Thoracic aorta (tissue), 2 donors: ENCODE results near the gene SPOCK1. TPM values are rescaled to one million over a fixed set of nuclear protein-coding genes. Genes with fewer than 3 reads are reported as not detected.

ENCODE experiments used
- ATAC-seq: fragments of 150-250 bp; one replicate; pipeline ENCODE4 v1.8.0; 2017; ENCODE audit warnings: low read depth; ENCODE audit not compliant: insufficient number of reproducible peaks, low FRiP score
- DNase-seq: peaks from one replicate; pipeline ENCODE4 v3.0.0-alpha.2; 2020; ENCODE audit warnings: low spot score
- H3K27ac ChIP-seq, 2 donors: fragments of 200-600 bp; sonication (generic); 1 replicate in 1 of 2; 2 replicates in 1 of 2; pipeline ENCODE4 v1.5.1; 2016; ENCODE audit warnings: mild to moderate bottlenecking in 2 of 2, moderate library complexity in 2 of 2
- H3K27me3 ChIP-seq: fragments of 200-600 bp; sonication (generic); replicated peaks from 2 replicates; pipeline ENCODE4 v1.6.0; 2016; ENCODE audit warnings: mild to moderate bottlenecking; ENCODE audit not compliant: insufficient read depth
- H3K36me3 ChIP-seq: fragments of 200-600 bp; sonication (generic); one replicate; pipeline ENCODE4 v1.5.1; 2016
- H3K4me1 ChIP-seq, 2 donors: fragments of 200-600 bp; sonication (generic); 1 replicate in 1 of 2; 2 replicates in 1 of 2; pipeline versions ENCODE4 v1.5.1 to v1.6.0; 2016; ENCODE audit warnings: low read depth in 2 of 2, mild to moderate bottlenecking in 1 of 2; ENCODE audit not compliant: control insufficient read depth in 1 of 2
- H3K4me3 ChIP-seq: fragments of 200-600 bp; sonication (generic); 2 replicates; pipeline ENCODE4 v1.5.1; 2016; ENCODE audit warnings: mild to moderate bottlenecking
- H3K9me3 ChIP-seq: fragments of 200-600 bp; sonication (generic); 2 replicates; pipeline ENCODE4 v1.5.1; 2016
- total RNA-seq, 2 donors: library from RNA; depleted of rRNA; stranded (reverse); fragments of >200 nt; gene quantifications; one replicate each; pipeline versions ENCODE4 v1.1.0 to v1.2.3, GENCODE V29; 2016
- TF ChIP-seq, protein P1 (sequence below): fragments of 200-600 bp; sonication (generic); IDR thresholded peaks from one replicate; pipeline ENCODE4 v1.5.1; 2019; ENCODE audit warnings: antibody characterized with exemption

The SPOCK1 gene
- total RNA-seq, 2 donors from 2014 or later = 25.2 to 43.2 TPM

DNA sequence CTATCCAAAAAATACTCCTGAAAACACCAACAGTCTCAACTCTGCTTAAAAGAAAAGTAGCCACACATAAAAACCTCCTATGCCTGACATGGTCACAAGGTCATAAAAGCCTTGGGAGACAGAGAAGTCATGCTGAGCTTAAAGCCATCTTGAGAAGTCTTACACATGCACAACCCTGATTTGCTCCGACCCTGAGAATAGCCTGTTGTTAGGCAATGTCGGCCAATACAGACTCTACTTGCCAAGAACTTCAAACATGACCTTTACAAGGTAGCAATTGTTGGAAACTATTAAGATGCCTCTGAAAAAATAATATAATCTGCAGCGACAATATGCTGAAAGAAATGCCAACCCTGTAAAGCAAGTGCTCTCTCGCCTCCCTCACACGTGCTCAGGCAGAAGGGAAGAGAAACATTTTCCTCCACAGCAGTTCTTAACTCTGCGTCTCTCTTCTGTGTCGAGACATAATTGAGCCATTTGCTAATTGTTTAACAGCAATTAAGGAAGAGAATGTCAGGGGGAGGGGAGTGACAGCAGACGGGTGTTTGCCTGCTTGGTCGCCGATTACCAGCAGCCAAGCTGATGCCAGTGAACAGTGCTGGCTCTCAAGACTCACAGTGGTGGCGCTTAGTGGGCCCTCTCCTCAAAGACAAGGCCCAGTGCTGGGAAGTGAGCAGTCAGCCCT is 393.6 kb downstream of the SPOCK1 start:
- no peaks in the 10 kb centered on the region for H3K9me3 ChIP-seq
- peaks cover 0 to 4% of the 10 kb centered on the region in 2 donors for H3K4me1 ChIP-seq
- H3K4me3 ChIP-seq = no peak overlapping the region
- no peak for ATAC-seq
- no peak overlapping the region for H3K27ac ChIP-seq
- no peaks in the 10 kb centered on the region for H3K36me3 ChIP-seq
- H3K27me3 ChIP-seq = no peaks in the 10 kb centered on the region
- TF ChIP-seq, protein P1, sequence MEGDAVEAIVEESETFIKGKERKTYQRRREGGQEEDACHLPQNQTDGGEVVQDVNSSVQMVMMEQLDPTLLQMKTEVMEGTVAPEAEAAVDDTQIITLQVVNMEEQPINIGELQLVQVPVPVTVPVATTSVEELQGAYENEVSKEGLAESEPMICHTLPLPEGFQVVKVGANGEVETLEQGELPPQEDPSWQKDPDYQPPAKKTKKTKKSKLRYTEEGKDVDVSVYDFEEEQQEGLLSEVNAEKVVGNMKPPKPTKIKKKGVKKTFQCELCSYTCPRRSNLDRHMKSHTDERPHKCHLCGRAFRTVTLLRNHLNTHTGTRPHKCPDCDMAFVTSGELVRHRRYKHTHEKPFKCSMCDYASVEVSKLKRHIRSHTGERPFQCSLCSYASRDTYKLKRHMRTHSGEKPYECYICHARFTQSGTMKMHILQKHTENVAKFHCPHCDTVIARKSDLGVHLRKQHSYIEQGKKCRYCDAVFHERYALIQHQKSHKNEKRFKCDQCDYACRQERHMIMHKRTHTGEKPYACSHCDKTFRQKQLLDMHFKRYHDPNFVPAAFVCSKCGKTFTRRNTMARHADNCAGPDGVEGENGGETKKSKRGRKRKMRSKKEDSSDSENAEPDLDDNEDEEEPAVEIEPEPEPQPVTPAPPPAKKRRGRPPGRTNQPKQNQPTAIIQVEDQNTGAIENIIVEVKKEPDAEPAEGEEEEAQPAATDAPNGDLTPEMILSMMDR = no peak
- DNase-seq = no peak

DNA sequence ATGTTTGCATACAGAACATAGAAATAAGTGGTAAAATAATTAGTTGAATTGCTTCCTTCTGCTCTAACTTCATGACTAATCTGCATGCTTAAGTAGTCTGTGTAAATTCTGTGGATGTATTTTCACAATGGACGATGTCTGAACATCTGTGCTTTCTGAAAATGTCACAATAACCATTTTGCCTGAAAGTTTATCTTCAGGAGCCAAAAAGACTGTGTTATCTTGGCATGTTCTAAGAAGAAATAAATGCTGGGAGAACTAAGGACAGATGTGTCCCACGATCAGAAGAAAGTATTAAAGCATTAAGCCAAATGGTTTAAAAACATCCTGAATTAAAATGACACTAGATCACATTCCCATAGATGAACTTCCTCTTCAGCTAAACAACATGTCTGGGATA is 397.6 kb downstream of the SPOCK1 start:
- Histone ChIP-seq H3K27me3 (no peaks in the 10 kb centered on the region), H3K4me1 (peaks cover 0 to 4% of the 10 kb centered on the region in 2 donors), H3K9me3 (no peaks in the 10 kb centered on the region), H3K4me3 (no peak overlapping the region), H3K36me3 (no peaks in the 10 kb centered on the region), H3K27ac (no peak overlapping the region)
- TF ChIP-seq, protein P1 = no peak
- DNase-seq (no peak), ATAC-seq (no peak)

DNA sequence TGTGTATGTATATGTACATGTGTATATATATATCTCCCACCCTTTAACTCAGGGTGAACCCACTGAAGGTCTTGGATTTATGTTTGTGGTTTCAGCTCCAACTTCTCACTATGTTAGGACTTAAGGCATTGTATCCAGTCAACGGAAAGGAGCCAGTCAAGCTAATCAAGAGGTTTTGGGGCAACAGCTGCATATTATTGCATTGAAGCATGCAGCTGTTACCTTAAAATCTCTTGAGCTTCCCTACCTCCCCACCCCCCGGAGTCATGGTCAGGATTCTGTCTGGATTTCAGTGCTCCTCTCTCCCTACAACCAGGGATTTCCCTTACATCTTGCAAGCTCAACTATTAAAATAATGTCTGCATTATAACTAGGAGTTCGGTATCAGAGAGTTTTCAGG is 399.5 kb downstream of the SPOCK1 start:
- H3K27me3 ChIP-seq = no peaks in the 10 kb centered on the region
- no peaks in the 10 kb centered on the region for H3K36me3 ChIP-seq
- H3K4me3 ChIP-seq = no peak overlapping the region
- TF ChIP-seq, protein P1 = no peak
- H3K9me3 ChIP-seq = no peaks in the 10 kb centered on the region
- H3K4me1 ChIP-seq = peaks cover 0 to 8% of the 10 kb centered on the region in 2 donors
- no peak overlapping the region for H3K27ac ChIP-seq
- DNase-seq = no peak
- ATAC-seq = no peak

DNA sequence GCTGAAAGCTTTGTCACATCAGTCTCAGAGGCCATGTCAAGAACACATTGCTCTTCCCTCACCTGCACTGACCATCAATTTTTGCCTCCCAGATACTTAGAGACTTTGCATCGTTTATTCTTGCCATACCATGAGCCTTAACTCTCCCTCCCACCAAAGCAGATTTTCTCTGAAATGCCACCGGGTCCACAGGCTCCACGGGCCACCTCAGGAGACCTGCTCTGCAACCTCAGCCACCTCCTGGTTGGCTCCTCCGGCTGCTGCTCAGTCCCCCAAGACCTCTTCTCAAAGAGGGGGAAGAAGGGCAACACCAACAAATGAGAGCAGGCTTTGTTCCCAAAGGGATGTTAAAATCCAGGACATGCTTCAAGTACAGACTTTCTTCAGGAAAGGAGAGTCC is 400.5 kb downstream of the SPOCK1 start:
- no peak for ATAC-seq
- DNase-seq = no peak
- H3K27ac ChIP-seq = no peak overlapping the region
- peaks cover 0 to 8% of the 10 kb centered on the region in 2 donors for H3K4me1 ChIP-seq
- no peaks in the 10 kb centered on the region for H3K36me3 ChIP-seq
- no peaks in the 10 kb centered on the region for H3K27me3 ChIP-seq
- H3K4me3 ChIP-seq = no peak overlapping the region
- no peaks in the 10 kb centered on the region for H3K9me3 ChIP-seq
- TF ChIP-seq, protein P1 = no peak

DNA sequence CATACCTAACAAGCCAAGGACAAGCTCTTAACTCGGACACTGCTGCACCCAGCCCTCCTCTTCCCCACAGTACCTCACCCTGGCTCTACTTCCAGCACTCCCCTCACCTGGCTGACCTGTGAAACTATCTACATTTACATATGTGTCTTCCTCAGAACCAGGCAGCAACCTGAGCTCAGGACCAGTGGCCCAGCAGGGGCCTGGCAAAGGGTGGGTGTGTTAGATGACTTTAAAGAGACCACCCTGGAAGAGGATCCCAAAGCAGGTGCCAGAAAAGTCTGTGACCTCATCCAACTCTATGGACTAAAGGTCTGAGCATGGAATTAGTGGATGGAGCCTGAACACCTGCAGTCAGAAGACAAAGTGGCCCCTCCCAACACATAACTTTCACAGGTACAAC is 400.9 kb downstream of the SPOCK1 start:
- TF ChIP-seq, protein P1 = no peak
- H3K27ac ChIP-seq = no peak overlapping the region
- H3K9me3 ChIP-seq = no peaks in the 10 kb centered on the region
- no peak overlapping the region for H3K4me3 ChIP-seq
- peaks cover 0 to 8% of the 10 kb centered on the region in 2 donors for H3K4me1 ChIP-seq
- no peaks in the 10 kb centered on the region for H3K27me3 ChIP-seq
- ATAC-seq (no peak), DNase-seq (no peak)
- H3K36me3 ChIP-seq = no peaks in the 10 kb centered on the region
